AG08395 (cell line): Measurements from ENCODE around the gene UNC45A.

Experiments used
- DNase-seq: peaks from one replicate; pipeline ENCODE4 v3.0.0; 2012; ENCODE audit warnings: mixed read lengths, low spot score

UNC45A gene

GRCh38 chr15:90946941-90947576, 12.0 kb downstream of the UNC45A start:
- no peak for DNase-seq

GRCh38 chr15:90947577-90948357, 12.7 kb downstream of the UNC45A start:
- no peak for DNase-seq

DNA sequence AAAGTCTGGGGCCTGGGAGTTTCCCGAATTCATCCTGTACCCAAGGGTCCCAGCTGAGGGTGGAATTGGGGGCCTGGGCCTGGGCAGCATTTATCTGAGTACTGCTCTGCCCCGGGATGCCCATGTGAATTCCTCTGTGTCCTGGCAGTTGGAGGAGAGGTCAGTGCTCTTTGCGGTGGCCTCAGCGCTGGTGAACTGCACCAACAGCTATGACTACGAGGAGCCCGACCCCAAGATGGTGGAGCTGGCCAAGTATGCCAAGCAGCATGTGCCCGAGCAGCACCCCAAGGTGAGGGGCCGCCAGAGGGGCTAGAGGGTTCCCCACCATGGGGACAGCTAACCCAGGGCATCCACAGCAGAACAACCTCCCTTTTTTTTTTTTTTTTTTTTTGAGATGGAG, 13.4 kb downstream of the UNC45A start:
- no peak for DNase-seq

DNA sequence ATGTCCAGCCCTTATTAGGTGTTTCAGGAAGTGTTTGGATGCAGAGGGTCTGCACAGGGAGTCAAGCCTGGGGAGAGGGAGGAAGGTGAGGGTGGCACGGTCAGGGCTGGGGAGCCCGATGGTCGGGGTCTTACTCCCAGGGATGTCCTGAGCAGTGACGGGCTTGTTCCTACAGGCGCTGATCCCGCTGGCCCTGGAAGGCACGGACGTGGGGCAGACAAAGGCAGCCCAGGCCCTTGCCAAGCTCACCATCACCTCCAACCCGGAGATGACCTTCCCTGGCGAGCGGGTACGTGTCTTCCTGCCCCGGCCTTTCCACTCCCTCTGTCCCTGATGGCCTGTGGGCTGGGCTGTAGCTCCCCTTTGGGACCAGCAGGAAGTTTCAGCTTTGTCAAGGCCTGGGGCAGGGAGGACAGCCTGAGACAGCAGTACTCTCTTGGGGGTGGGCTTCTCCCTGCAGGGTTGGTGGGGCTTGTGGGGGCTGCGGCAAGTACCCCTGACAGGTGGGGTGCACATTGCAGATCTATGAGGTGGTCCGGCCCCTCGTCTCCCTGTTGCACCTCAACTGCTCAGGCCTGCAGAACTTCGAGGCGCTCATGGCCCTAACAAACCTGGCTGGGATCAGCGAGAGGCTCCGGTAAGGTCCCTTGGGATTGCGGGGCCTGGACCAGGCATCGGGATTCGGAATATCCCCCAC, 15.0 kb downstream of the UNC45A start:
- no peak for DNase-seq

GRCh38 chr15:90950676-90951075, 15.6 kb downstream of the UNC45A start:
- no peak for DNase-seq

DNA sequence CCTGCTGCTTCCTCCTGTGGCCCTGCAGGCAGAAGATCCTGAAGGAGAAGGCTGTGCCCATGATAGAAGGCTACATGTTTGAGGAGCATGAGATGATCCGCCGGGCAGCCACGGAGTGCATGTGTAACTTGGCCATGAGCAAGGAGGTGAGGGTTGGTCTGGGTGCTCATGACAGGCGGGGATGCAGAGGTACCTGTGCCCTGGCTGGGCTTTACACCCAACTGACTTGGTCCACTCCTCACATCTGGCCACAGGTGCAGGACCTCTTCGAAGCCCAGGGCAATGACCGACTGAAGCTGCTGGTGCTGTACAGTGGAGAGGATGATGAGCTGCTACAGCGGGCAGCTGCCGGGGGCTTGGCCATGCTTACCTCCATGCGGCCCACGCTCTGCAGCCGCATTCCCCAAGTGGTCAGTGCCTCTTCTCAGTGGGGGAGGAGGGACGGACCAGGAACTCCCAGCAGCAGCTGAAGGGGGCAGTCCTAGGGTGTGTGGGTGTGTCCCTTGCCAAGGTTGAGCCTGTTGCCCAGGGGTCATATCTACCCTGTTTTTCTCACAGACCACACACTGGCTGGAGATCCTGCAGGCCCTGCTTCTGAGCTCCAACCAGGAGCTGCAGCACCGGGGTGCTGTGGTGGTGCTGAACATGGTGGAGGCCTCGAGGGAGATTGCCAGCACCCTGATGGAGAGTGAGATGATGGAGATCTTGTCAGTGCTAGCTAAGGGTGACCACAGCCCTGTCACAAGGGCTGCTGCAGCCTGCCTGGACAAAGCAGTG, 18.0 kb downstream of the UNC45A start:
- DNase-seq = no peak

DNA sequence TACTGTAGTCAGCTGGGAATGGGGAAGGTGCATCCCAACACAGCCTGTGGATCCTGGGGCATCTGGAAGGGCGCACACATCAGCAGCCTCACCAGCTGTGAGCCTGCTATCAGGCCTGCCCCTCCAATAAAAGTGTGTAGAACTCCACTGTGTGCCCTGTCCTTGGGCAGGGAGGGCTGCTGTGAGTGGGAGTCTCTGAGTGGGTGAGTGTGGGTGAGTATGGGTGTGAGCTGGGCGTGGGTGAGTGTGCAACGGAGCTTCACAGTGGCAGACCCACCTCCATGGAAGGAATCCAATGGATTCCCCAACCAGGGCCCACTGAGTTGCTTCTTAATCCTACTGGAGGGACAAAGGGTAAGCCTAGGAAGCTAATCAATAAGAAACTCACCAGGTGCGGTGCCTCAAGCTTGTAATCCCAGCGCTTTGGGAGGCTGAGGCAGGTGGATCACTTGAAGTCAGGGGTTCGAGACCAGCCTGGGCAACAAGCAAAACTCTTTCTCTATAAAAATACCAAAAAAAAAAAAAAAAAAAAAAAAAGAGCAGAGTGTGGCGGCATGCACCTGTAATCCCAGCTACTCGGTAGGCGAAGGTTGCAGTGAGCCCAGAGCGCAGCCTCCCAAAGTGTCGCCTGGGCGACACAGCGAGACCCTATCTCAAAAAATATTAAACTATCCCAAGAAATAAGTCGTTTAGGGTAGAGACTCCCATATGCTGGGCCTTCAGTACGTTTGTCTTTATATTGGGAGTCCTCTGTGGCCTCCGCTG, 19.0 kb downstream of the UNC45A start:
- no peak for DNase-seq

- DNase-seq = peak; percentile 98
These were observed 19.9 kb downstream of the UNC45A start, which contains the start of gene RCCD1 for GRCh38 chr15:90954712-90955623. Gene RCCD1 (plus strand): TSS chr15:90954884. CDS start chr15:90956735, 1,851 bp downstream.

DNA sequence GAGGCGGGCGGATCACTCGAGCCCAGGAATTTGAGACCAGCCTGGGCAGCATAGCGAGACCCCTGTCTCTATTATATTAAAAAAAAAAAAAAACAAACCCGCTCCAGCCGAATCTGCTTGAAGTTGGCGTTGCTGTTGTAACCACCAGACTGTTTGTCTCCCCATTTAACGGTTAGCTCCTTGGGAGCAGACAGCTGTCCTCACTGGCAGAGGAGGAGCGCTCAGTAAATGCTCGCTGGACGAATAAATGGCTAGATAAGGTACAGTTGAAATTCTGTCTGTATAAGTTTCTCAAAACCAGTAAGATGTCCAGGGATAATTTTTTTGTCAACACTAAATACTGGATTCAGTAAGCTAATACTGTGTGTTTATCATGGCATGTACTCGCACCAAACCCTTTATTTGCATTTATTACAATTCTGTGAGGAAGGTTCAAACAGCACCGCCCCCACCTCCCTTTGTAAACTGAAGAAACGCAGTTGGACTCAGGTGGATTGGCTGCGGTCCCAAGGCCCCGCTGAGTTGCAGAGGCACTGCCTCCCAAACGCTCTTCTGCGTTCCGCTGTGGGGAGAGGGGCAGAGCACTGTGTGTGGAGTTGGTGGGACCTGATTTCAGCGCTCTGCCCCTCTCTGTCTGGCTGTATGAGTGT, 20.7 kb downstream of the UNC45A start:
- no peak for DNase-seq

GRCh38 chr15:90956274-90957030, 21.4 kb downstream of the UNC45A start:
- DNase-seq = peak; percentile 89

- peak; percentile 17 for DNase-seq
These were observed 22.1 kb downstream of the UNC45A start for GRCh38 chr15:90957031-90957790.

DNA sequence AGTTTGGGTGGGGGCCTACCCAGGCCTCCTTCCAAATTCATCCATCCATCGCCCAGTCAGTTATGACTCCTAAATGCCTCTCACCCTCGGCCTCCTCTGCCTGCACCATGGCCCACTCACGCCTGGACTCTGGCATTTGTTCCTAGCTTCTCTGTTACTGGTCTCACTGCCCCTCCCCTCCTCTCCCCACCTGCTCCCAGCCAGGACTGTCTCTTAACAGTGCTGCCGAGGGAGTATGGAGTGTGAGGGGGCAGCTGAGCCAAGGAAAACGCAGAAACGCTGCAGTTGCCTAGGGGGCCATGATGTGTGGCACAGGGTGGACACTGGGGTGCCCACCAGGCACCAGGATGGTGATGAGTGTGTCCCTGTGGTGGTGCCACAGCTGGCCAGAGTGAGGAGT, 22.7 kb downstream of the UNC45A start:
- DNase-seq = no peak

DNA sequence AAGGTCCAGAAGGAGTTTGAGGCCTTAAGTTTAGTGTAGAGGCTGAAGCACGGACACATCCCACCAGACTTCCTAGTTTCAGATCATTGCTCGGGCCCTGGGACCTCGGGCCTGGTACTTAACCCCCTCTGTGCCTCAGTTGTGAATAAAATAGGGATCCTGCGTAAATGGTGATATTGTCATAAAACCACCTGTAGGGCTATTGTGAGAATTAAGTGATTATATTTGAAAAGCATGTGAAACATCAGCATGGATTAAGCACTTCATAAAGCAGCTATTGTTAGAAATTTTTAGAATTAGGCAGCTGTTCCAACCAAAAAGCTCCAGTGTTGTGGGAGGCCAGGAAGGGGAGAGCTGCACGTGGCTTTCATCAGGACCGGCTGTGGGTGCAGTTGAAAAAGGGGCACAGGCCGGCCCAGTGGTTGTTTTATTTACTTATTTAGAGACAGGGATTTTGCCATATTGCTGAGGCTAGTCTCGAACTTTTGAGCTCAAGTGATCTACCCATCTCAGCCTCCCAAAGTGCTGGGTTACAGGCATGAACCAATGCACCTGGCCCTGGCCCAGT, 24.0 kb downstream of the UNC45A start:
- DNase-seq = no peak

GRCh38 chr15:90959894-90960293, 24.8 kb downstream of the UNC45A start:
- DNase-seq = peak; percentile 70

GRCh38 chr15:90960298-90961091, 25.4 kb downstream of the UNC45A start:
- no peak for DNase-seq

GRCh38 chr15:90962021-90962420, 26.9 kb downstream of the UNC45A start:
- DNase-seq = no peak

DNA sequence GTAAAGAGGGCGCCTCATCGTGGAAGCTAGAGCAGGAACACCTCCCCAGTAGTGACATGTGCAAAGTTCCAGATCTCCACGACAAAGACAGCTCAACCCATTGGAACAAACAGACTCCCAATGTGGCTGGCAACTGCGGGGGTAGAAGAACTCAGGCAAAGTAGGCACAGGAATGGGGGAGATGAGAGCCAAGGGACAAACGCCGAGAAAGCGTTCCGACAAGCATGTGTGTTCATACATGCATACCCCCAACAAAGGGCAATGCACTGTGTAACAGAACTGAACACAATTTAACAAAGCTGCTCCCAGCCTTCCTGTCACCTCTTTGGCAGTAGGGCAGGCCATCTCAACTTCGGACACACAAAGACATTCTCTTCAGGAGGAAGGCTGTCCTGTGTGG, 31.2 kb downstream of the UNC45A start:
- DNase-seq = no peak
